WI38 (cell line): ENCODE measurements around the gene ROR2.

Source experiments
- H3K4me3 ChIP-seq: 2 replicates; pipeline ENCODE4 v1.5.1; 2011; ENCODE audit warnings: low read depth, mild to moderate bottlenecking, control low read depth, low read length
- CTCF ChIP-seq: IDR thresholded peaks from 2 replicates; pipeline ENCODE4 v1.5.1; 2012; ENCODE audit warnings: low read depth, mild to moderate bottlenecking, control low read depth, low read length

Gene ROR2

DNA sequence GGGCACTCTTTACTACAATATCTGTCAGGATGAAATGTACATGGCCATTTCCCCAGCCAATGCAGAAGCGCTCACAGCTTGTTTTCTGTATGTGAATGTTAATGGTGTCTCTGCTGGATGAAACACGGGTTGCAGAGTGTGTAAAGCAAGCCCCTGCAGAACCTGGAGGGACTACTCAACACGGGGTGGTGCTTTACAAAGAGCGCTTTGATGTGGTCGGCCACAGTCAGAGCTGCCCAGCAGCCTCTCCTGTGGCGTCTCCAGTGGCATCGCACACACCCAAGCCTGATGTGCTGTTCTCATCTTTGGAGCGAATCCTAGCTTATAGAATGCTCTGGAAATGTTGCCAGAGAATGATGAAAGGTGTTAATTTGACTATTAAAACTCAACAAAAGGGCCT is 363.7 kb downstream of the ROR2 start:
- TF ChIP-seq CTCF: no peak

DNA sequence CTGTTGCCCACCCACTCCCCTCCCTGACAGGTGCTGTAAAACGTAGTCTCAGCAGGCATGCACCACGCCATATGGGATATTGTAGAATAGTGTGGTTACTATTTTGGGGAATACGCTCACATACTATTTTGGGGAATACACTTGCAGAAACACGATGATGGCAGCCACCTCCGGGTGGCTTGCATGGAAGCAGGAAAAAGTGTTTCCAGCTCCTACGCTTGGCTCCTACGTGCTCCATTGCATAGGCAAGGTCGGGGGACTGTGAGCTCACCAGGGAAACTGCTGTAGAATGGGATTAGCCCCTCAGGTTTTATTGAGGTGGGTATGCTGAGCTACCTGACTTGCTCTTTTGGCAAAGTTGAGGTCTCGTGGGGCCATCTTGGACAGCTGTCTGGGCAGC is 366.1 kb downstream of the ROR2 start:
- no peak for TF ChIP-seq CTCF
- H3K4me3 ChIP-seq: no peak overlapping the region

More for the DNA sequence above, 363.7 kb downstream of the ROR2 start:
- H3K4me3 ChIP-seq: no peak overlapping the region

- H3K4me3 ChIP-seq: no peak overlapping the region
- no peak for TF ChIP-seq CTCF
These were observed 366.7 kb downstream of the ROR2 start for GRCh38 chr9:91583161-91583875.

GRCh38 chr9:91582181-91582580 is 367.8 kb downstream of the ROR2 start:
- TF ChIP-seq CTCF: no peak
- no peak overlapping the region for H3K4me3 ChIP-seq

DNA sequence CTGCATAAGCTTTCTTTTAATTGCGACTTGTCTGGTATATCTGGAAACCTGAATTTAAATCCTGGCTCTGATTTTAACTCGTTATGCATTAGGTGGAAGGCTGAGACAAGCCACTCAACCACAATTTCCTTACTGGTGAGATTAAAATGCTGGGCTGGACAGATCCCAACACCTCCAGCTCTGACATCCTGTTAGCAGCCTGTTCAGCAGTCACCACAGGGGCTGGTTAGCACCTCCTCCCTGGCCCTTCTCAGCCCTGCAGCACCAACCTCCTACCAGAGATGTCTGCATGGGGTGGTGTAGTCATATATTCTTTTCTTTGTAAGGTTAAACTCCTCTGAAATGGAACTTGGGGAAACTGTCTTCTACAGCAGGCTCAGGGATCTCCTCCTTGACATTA is 369.9 kb downstream of the ROR2 start:
- no peak overlapping the region for H3K4me3 ChIP-seq
- no peak for TF ChIP-seq CTCF

DNA sequence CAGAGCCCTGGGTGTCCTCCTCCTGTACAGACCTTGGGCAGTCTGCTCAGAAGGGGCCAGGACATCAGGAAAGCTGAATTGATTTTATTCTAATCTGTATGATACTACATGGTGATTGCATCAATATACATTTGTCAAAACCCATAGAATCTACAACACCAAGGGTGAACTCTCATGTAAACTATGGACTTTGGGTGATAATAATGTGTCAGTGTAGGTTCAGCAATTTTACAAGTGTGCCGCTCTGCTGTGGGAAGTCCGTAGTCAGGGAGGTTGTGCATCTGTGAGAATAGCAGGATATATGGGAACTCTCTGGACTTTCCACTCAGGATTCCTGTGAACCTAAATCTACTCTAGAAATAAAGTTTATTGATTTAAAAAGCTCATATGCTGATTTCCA is 371.1 kb downstream of the ROR2 start:
- no peak for TF ChIP-seq CTCF
- H3K4me3 ChIP-seq: no peak overlapping the region

DNA sequence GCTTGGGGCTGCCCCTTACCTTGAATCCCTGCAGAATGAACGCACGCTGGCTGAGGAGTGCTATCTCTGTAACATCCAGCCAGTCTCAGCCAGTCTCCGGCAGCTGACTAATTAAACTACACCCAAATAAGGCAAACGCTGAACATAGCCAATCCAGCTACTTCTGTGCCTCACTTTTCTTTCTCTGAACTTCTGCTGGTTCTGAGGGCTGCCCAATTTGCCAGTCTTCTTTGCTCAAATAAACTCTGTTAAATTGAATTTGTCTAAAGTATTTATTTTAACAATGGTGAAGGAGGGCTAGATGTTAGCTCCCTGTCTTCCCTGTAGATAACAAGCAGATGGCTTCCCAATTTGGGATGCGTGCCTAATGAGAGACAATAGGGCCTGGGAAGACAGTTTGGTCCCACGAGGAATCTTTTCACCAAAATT is 372.4 kb downstream of the ROR2 start:
- H3K4me3 ChIP-seq: no peak overlapping the region
- TF ChIP-seq CTCF: no peak
